GM18517 (cell line): ENCODE results near the gene OR6C65.
"Not testable (repeated sequence)": the region's sequence is repeated elsewhere in the genome, so short reads cannot be mapped to it uniquely, and the experiment has no call there.

Experiments
- ATAC-seq: cut with Tn5 transposase; IDR thresholded peaks from one replicate; pipeline ENCODE4 v1.9.1; 2021; ENCODE audit warnings: mild to moderate bottlenecking, moderate library complexity; ENCODE audit not compliant: unreplicated experiment

Gene OR6C65

DNA sequence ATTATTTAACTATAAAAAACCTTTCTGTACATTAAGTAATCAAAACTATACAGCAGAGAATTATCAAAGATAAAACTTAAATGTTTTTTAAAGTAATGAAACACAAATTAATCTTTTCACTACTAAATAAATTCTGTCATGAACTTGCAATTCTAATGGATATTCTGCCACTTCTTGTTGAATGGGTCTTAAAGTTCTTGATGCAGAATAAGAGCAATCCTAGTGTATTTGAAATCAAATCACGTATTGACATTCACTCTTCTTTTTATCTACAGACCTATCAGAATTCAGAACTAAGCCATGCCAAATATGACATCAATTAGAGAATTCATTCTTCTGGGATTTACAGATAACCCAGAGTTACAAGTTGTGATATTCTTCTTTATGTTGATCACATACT lies at the start of gene OR6C65:
Gene OR6C65 (plus strand): TSS at position 301 of the 400 bp plus-strand sequence. CDS start 0 bp downstream, at position 301.
- ATAC-seq = no peak

DNA sequence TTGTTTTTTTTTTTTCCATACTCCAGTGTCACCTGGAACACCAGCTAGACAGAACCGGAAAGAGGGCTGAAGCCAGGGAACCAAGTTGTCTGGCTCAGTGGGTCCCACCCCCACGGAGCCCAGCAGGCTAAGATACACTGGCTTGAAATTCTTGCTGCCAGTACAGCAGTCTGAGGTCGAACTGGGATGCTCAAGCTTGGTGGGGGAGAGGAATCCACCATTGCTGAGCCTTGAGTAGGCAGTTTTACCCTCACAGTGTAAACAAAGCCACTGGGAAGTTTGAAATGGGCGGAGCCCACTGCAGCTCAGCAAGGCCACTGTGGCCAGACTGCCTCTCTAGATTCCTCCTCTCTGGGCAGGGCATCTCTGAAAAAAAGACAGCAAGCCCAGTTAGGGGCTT lies 45.0 kb upstream of the OR6C65 start:
- not testable (repeated sequence) for ATAC-seq

DNA sequence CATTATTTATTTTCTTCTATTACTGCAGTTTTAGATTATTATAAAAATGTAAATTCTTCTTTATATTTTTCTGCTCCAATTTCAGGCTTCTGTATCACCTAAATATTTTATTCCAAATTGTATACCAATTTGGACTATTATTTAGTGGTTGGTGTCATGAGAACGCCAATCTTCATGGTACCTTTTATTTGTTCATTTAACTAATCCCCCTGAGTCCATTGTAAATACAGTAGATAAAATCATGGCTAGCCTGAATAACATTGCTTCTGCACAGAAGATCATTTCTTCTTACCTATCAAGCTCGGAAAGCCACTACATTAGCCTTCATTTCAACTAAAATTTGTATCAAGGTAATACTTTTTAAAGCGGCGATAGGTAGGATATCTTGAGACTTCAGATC lies 37.7 kb upstream of the OR6C65 start, which contains the start of gene OR6C75:
Gene OR6C75 (plus strand): TSS at position 301 of the 400 bp plus-strand sequence. CDS start 2,136 bp downstream, outside the sequence.
- no peak for ATAC-seq

DNA sequence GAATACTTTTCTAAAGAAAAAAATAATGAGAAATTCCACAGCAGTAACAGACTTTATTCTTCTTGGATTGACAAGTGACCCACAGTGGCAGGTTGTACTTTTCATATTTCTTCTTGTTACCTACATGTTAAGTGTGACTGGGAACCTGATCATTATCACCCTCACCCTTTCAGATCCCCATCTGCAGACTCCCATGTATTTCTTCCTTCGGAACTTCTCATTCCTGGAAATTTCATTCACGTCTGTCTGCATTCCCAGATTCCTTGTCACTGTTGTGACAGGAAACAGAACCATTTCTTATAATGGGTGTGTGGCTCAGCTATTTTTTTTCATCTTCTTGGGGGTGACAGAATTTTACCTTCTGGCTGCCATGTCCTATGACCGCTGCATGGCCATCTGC lies 35.2 kb upstream of the OR6C65 start:
- no peak for ATAC-seq

DNA sequence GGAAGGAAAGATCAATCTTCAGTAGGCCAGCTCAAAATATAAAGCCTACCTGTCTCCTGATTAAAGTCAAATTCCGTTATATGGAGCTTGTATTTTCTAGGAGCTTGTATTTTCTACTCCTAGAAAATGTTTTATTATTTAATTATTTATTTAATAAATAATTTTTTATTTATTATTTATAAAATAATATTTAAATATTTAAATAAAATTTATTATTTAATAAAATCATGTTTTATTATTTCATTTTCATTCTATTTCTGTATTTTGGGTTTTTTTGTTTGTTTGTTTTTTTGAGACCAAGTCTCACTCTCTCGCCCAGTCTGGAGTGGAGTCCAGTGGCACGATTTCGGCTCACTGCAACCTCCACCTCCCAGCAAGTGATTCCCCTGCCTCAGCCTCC lies 27.8 kb upstream of the OR6C65 start:
- ATAC-seq = no peak

DNA sequence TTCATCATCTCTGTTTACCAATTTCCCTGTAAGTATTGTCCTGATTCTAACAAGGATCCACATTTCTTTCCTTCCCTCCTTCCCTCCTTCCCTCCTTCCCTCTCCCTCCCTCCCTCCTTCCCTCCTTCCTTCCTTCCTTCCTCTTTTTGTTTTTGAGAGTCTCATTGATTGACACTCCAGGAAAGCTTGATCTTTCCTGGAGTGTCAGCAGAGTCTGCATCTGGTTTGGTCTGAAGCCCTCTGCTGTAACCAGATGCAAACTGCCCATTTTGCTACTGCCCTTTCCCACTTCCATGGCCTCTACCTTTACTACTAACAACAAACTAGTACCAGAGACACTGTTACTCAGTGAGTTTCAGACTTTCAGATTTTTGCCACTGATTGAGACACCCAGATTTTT lies 14.4 kb upstream of the OR6C65 start:
- ATAC-seq = no peak

DNA sequence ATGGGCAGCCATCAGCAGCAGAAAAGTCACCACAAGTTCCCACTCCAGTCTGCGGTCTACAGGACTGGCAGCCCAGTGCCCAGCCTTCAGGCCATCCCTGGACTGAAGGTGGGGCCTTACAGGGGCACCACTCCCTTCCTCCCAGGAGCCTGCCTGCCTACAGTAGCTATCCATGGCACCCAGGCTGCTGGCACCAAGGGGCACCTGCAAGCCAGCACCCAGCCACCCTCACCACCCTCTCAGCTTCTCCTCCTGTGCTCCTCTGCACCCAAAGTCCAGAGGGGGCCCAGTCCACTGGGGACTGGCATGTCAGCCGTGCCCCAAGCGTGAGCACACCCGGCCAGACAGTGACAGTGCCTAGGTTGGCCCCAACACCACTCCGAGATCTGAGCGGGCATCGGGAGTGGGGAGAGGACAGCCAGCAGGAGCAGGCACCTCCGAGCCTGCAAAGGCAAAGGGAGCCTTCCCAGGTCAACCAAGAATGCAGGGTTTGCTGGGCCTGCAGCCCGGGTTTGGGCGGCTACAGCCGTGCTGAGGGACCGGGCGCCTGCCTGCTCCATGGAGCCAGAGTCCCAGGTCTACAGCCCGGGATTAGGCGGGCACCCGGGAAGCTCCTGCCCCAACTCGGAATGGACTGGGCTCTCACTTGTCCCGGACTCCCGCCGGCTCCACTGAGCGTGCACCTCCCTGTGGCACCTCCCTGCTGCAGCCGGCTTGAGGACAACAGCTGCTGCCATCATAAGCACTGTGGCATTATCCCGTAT lies 8.1 kb upstream of the OR6C65 start:
- ATAC-seq = no peak

DNA sequence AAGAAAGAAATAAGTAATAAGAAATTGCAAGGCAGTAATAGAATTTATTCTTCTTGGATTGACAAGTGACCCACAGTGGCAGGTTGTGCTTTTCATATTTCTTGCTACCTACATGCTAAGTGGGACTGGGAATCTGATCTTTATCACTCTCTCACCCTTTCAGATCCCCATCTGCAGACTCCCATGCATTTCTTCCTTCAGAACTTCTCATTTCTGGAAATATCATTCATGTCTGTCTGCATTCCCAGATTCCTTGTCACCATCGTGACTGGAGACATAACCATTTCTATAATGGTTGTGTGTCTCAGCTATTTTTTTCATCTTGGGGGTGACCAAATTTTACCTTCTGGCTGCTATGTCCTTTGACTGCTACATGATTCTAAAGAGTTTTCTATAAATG lies 4.0 kb upstream of the OR6C65 start:
- no peak for ATAC-seq

DNA sequence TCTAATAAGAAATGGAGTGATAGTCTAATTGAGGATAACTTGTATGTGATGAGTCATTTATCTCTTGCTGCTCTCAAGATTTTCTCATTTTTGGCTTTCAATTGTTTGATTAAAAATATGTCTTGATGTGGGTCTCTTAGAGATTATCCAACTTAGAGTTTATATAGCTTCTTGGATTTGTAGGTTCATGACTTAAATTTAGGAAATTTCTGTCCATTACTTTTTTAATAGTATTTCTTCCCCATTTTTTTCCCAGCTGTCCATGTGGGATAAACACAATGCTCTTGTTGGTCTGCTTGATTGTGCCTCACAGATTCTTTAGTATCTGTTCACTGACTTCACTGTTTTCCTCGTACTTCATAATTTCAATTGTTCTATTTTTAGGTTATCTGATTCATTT lies 7.5 kb downstream of the OR6C65 start:
- ATAC-seq = no peak

DNA sequence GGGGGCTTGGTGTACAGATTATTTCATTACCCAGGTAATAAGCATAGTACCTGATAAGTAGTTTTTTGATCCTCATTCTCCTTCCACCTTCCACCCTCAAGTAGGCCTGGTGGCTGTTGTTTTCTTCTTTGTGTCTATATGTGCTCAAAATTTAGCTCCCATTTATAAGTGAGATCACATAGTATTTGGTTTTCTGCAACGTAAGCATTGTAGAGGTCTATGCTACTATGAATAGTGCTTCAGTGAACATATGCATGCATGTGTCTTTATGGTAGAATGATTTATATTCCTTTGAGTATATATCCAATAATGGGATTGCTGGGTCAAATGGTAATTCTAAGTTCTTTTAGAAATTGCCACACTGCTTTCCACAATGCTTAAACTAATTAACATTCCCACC lies 8.8 kb downstream of the OR6C65 start:
- ATAC-seq = not testable (repeated sequence)

DNA sequence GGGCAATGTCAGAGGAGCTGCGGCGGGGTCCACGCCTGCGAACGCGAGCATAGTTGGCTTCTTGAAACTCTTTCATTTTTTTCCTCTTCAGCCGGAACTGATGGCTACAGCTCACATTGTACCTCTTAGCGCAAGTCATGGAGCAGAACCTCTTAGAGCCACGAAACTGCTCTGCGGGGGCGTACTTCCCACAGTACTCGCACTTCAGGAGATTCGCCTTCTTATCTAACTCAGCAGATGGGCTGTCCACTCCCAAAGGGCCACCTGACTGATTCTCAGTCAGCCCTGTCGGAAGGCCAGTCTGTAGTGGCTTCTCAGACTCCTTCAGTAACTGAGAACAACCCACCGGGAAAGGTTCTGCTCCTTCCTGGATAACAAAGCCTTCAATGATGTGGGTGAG lies 11.8 kb downstream of the OR6C65 start:
- not testable (repeated sequence) for ATAC-seq

DNA sequence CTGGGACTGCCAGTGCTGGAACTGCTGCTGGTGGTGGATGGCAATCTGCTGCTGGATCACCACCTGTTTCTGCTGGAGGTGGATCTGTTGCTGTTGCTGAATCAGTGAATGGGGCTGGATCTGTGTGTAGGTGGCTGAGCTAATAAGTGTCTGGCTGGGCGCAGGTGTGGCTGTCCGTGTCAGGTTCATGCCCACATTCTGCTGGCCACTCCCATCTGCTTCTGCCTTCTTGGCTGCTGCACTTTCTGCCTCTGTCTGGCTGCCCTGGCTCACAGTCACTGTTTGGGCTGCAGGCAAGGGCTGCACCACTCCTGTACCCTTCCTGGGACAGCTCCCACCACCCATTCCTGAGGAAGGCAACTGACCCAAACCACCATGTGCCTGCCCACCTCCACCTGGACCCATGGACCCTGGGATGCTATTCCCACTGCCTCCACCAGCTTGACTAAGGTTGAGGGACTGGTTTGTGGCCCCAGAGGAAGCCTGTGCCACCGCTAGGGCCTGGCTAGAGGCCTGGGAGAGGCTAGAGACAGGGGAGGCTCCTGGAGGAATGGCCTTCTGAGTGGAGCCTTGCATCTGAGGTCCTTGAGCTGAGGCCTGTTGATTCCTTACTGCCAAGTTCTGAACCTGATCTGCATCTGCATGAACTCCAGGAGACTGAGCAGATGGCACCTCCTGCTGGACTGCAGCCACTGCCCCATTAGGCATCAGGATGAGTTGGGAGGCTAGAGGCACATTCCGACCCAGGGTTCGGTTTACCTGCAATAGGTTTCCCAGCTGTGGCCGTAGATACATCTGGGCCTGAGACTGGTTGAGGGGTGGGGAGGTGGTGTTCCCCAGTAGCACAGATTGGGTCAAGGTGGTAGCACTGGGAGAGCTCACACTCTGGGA lies 13.4 kb downstream of the OR6C65 start:
- not testable (repeated sequence) for ATAC-seq

DNA sequence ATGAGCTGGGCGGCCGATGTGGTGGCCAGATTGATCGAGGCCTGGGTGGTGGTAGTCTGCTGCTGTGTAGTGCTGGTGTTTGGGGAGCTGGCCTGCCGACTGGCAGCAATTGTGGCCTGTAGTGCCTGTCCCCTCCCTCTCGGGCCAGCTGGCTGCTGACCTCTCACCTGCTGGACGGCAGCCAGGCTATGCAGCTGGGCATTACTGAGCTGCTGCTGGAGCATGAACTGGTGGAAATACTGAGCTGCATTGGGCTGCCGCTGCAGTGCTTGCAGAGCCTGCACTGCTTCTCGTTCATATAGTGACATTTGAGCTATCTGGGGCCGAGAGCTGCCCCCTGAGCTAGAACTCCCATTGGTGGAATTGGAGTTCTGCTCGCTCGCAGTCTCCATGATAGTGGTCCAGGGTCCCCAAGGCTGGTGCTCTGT lies 14.1 kb downstream of the OR6C65 start:
- not testable (repeated sequence) for ATAC-seq

DNA sequence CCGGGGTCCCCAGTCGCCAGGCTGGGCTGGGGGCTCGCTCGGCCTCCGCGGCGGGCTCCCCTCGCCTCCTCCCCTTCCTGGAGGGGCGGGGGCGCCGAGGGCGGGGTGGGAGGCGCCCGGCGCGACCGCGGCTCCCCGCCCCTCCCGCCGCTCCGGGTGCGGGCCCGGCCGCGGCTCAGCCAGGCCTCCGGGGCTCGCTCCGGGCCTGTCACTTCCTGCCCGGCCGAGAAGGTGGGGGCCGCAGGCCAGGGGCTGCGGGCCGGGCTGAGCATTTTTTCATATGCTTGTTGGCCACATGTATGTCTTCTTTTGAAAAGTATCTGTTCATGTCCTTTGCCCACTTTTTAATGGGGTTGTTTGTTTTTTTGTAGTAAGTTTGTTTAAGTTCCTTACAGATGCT lies 14.6 kb downstream of the OR6C65 start:
- ATAC-seq = not testable (repeated sequence)

DNA sequence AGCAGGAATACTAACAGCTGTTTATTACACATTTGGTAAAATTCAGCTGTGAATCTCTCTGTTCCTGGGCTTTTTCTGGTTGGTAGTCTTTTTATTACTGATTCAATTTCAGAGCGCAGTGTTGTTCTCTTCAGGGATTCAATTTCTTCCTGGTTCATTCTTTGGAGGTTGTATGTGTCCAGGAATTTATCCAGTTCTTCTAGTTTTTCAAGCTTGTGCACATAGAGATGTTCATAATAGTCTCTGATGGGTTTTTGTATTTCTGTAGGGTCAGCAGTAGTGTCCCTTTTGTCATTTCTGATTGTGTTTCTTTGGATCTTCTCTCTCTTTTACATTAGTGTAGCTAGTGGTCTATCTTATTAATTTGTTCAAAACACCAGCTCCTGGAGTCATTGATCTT lies 16.6 kb downstream of the OR6C65 start:
- no peak for ATAC-seq

DNA sequence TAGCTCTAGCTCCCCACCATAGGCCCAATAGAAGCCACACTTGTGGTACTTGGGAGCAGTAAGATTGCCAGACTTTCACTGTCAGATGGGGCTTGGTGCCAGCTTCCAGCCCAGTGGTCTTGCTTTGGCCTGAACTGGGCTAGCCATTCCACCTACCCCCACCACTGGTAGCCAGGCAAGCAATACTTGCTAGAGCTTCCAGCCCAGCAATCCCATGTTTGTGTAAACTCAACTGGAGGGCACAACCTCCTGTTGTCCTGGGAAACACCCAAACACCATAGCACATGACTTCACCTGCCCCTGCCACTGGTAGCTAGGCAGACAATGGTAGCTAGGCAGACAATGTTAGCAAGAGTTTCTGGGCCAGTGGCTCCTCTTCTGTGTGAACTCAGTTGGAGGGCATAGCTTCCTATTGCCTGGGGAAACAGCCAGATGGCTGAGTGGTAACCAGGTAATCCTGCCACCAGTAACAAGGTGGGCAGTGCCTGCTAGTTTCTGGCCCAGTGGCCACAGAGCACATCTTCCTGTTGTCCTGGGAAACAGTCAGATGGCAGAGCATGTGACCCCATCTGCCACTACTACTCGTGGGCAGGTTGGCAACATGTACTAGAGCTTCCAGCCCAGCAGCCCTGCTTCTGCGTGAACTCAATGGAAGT lies 20.1 kb downstream of the OR6C65 start:
- no peak for ATAC-seq

DNA sequence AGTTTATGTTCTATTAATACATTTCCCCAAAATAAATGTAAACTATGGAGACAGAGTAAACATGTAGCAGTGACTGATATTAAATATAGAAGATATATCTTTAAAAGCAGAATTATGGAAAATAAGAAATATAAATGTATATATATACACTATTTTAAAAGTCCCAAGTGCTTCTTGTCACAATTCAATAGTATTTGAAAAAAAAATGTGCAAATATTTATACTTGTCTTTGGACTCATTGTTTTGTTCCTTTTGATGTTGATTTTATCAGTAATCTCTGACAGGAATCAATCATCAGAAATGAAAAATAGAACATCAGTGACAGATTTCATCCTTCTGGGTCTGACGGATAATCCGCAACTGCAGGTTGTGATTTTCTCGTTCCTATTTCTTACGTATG lies 25.6 kb downstream of the OR6C65 start, which contains the start of gene OR6C76:
Gene OR6C76 (plus strand): TSS at position 301 of the 400 bp plus-strand sequence. CDS start 0 bp downstream, at position 301.
- no peak for ATAC-seq

DNA sequence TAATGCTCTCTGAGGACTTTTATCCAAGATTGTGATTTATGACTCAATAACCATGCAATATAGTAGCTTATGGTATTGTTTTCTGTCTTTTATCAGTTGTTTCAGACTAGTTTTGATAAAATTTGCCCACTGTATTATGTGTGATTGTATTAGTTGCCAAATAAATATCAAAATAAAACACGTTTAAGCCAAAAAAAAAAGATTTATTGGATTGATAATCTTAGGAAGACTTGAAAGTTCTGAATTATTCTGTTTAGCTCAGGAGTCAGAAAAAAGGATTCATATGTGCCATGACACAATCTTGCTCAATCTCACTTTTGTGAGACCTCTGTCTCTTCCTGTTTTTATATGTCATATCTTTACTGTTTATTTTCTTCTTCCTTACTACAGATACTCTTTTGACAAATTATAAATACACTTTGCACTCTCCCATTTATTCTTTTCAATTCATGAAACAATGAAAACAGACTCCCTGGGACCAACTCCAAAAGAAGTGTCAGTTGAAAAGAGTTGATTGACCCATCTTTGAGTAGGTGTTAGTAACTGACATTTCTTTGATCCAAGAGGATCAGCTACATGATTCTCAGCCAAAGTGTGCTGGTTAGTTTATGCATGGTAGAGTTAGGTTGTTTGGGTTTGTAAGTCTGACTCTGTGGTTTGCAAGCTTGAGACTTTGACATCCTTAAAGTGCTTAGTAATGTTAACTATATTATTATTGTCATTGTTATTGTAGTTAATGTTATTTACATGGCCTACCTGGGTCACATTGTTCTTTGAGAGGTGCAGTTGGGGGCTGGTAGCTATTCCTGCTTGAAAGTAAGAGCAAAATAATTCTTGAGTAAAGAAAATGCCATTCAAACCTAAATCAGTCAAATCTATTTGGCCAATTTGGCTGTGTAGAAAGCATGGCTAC lies 28.3 kb downstream of the OR6C65 start:
- no peak for ATAC-seq

DNA sequence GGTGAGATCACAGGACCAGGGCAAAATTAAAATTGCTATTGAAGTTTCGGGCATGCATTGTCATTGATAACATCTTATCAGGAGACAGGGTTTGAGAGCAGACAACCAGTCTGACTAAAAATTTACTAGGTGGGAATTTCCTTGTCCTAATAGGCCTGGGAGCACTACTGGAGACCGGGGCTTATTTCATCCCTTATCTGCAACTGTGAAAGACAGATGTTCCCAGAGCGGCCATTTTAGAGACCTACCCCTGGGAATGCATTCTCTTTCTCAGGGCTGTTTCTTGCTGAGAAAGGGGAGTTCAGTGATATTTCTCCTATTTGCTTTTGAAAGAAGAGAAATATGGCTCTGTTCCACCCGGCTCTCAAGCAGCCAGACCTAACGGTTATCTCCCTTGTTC lies 40.9 kb downstream of the OR6C65 start:
- ATAC-seq = not testable (repeated sequence)

DNA sequence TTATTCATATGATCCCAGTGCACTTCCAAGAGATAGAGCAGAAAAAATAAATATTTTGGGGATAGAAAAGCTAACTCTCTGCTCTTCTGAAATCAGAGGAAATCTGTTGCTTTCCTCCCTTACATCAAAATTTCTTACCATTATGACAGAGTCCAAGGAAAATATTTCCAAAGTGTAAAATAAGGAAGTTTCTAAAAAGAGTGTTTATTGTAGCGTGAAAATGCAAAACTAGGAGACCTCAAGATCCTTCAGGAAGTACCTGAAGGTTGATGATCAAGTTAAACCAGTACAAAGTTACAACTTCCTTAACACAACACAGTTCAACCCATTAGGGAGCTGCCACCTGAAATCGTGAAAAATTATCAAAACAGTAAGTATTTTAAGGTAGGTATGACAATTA lies 43.4 kb downstream of the OR6C65 start, which contains the start of gene OR6C2:
Gene OR6C2 (plus strand): TSS at position 301 of the 400 bp plus-strand sequence. CDS start 8,138 bp downstream, outside the sequence.
- no peak for ATAC-seq
